HCT116 (cell line): ENCODE measurements around the gene TERT. TPM values are rescaled to one million over a fixed set of nuclear protein-coding genes. Genes with fewer than 3 reads are reported as not detected.

Experiments used
- ATAC-seq: fragments of 200-7000 bp; cut with Tn5 transposase; 2 replicates; pipeline ENCODE4 v1.9.1; 2020; ENCODE audit warnings: mild to moderate bottlenecking, moderate library complexity
- BruUV-seq: library from RNA; stranded (reverse); fragments of 400-500 nt; replicated peaks from 2 replicates; lab custom pipeline; 2021; lab: Mats Ljungman, UMichigan
- CTCF ChIA-PET: fragments of 300-600 bp; sonication (Branson Sonifier 250); formaldehyde crosslinking; loops from one replicate; lab custom pipeline; 2021; ENCODE audit warnings: antibody characterized with exemption; lab: Charles Lee
- POLR2A ChIA-PET: fragments of 300-600, 350-600 bp; sonication (Branson Sonifier 250); formaldehyde crosslinking; loops from one replicate; lab custom pipeline; 2021; ENCODE audit warnings: antibody characterized with exemption; lab: Charles Lee
- RAD21 ChIA-PET, 2 experiments: fragments of 300-600 bp; sonication (Branson Sonifier 250); formaldehyde crosslinking; loops; one replicate each; lab custom pipeline; 2023; ENCODE audit warnings: low total read pairs in 2 of 2; ENCODE audit not compliant: uncharacterized antibody in 2 of 2, unreplicated experiment in 2 of 2, low non-redundant PET in 1 of 2; lab: Charles Lee
- DNase-seq: peaks from one replicate; pipeline ENCODE4 v3.0.0-alpha.2; 2010; ENCODE audit warnings: low read depth, low spot score
- H2AFZ ChIP-seq: fragments of 200-600 bp; shearing (Covaris generic), sonication (generic); 2 replicates; pipeline ENCODE4 v1.6.1; 2017; ENCODE audit warnings: low read depth, mixed run types, mixed read lengths, antibody characterized with exemption, low read length; ENCODE audit not compliant: poor library complexity, severe bottlenecking
- H3K27ac ChIP-seq: 2 replicates; pipeline ENCODE4 v1.5.1; 2012; ENCODE audit warnings: low read depth, low read length
- H3K27me3 ChIP-seq: fragments of 200-600 bp; sonication (generic); 2 replicates; pipeline ENCODE4 v1.6.1; 2016; ENCODE audit warnings: mixed run types, low read length, mixed read lengths; ENCODE audit not compliant: insufficient read depth
- H3K36me3 ChIP-seq, 2 experiments: fragments of 200-500 bp in 1 of 2; fragments of 200-600 bp in 1 of 2; sonication (Bioruptor generic) in 1 of 2; sonication (generic) in 1 of 2; 2 replicates each; pipeline versions ENCODE4 v1.5.1 to v1.6.1; 2014 to 2016; ENCODE audit warnings: low read length in 2 of 2, inconsistent platforms in 1 of 2, mixed read lengths in 1 of 2, mixed run types in 1 of 2; ENCODE audit not compliant: insufficient read depth in 2 of 2, control insufficient read depth in 1 of 2
- H3K4me1 ChIP-seq, 2 experiments: fragments of 200-600 bp in 1 of 2; sonication (generic) in 1 of 2; 2 replicates each; pipeline versions ENCODE4 v1.5.1 to v1.6.1; 2012 to 2017; ENCODE audit warnings: low read length in 2 of 2, inconsistent platforms in 1 of 2, mild to moderate bottlenecking in 1 of 2, mixed read lengths in 1 of 2, mixed run types in 1 of 2, moderate library complexity in 1 of 2; ENCODE audit not compliant: insufficient read depth in 2 of 2, control insufficient read depth in 1 of 2
- H3K4me2 ChIP-seq: fragments of 200-600 bp; sonication (generic); 2 replicates; pipeline ENCODE4 v1.6.1; 2017; ENCODE audit warnings: mixed run types, low read length, mixed read lengths
- H3K4me3 ChIP-seq, 2 experiments: fragments of 200-600 bp in 1 of 2; sonication (generic) in 1 of 2; replicated peaks in 1 of 2; 2 replicates each; pipeline ENCODE4 v1.5.1; 2011 to 2016; ENCODE audit warnings: low read length in 2 of 2, control low read depth in 1 of 2, low read depth in 1 of 2, mild to moderate bottlenecking in 1 of 2, mixed read lengths in 1 of 2, mixed run types in 1 of 2
- H3K79me2 ChIP-seq: fragments of 200-600 bp; sonication (generic); 2 replicates; pipeline ENCODE4 v1.6.1; 2017; ENCODE audit warnings: mild to moderate bottlenecking, mixed run types, low read length, moderate library complexity, mixed read lengths; ENCODE audit not compliant: insufficient read depth
- H3K9ac ChIP-seq: fragments of 200-600 bp; sonication (generic); 2 replicates; pipeline ENCODE4 v1.6.1; 2016; ENCODE audit warnings: low read length, mixed read lengths
- H3K9me2 ChIP-seq: fragments of 200-600 bp; sonication (generic), shearing (Covaris generic); 2 replicates; pipeline ENCODE4 v1.6.1; 2017; ENCODE audit warnings: mixed run types, mild to moderate bottlenecking, moderate library complexity; ENCODE audit not compliant: insufficient read depth
- H3K9me3 ChIP-seq, 2 experiments: fragments of 200-500 bp in 1 of 2; fragments of 200-600 bp in 1 of 2; sonication (Bioruptor generic) in 1 of 2; sonication (generic) in 1 of 2; 2 replicates each; pipeline ENCODE4 v1.6.1; 2014 to 2017; ENCODE audit warnings: low read length in 2 of 2, mixed read lengths in 2 of 2, inconsistent platforms in 1 of 2, low read depth in 1 of 2, mild to moderate bottlenecking in 1 of 2, mixed run types in 1 of 2, moderate library complexity in 1 of 2; ENCODE audit not compliant: control insufficient read depth in 1 of 2, insufficient read depth in 1 of 2
- H4K20me1 ChIP-seq: fragments of 200-600 bp; sonication (generic), shearing (Covaris generic); 2 replicates; pipeline ENCODE4 v1.6.1; 2017; ENCODE audit warnings: mixed run types, mild to moderate bottlenecking, moderate library complexity; ENCODE audit not compliant: insufficient read depth
- EZH2 ChIP-seq: fragments of 200-600 bp; sonication (generic); IDR thresholded peaks from 2 replicates; pipeline ENCODE4 v1.6.1; 2017; ENCODE audit warnings: antibody characterized with exemption, mixed run types
- FOSL1 ChIP-seq: IDR thresholded peaks from 2 replicates; pipeline ENCODE4 v1.6.1; 2012; ENCODE audit warnings: low read depth
- JUND ChIP-seq: IDR thresholded peaks from 2 replicates; pipeline ENCODE4 v1.6.1; 2012
- RAD21 ChIP-seq: IDR thresholded peaks from 2 replicates; pipeline ENCODE4 v1.6.1; 2012; ENCODE audit warnings: low read depth, mild to moderate bottlenecking
- SIN3A ChIP-seq: IDR thresholded peaks from 2 replicates; pipeline ENCODE4 v1.6.1; 2012; ENCODE audit warnings: low read depth
- SP1 ChIP-seq: IDR thresholded peaks from 2 replicates; pipeline ENCODE4 v1.6.1; 2012; ENCODE audit warnings: low read depth
- SRF ChIP-seq: IDR thresholded peaks from 2 replicates; pipeline ENCODE4 v1.6.1; 2012; ENCODE audit warnings: low read depth
- TCF7L2 ChIP-seq: IDR thresholded peaks from 2 replicates; pipeline ENCODE4 v1.7.0; 2011; ENCODE audit warnings: borderline replicate concordance, inconsistent platforms; ENCODE audit not compliant: insufficient read depth, insufficient read length; ENCODE audit errors: extremely low read depth
- YY1 ChIP-seq: IDR thresholded peaks from 2 replicates; pipeline ENCODE4 v1.6.1; 2011; ENCODE audit warnings: low read length, low read depth, moderate library complexity, mild to moderate bottlenecking; ENCODE audit not compliant: insufficient replicate concordance; ENCODE audit errors: extremely low read depth
- intact Hi-C: fragments of 100-400 bp; cut with micrococcal nuclease; formaldehyde crosslinking; loops from 2 replicates; pipeline ENCODE4 v1.10.0; 2022
- total RNA-seq: library from RNA; stranded (reverse); gene quantifications from one replicate; pipeline ENCODE4 v1.2.1, GENCODE V29; 2021; ENCODE audit not compliant: unreplicated experiment
- TF ChIP-seq, protein P1 (sequence below): IDR thresholded peaks from 2 replicates; pipeline ENCODE4 v1.6.1; 2012
- TF ChIP-seq, protein P2 (sequence below): IDR thresholded peaks from 2 replicates; pipeline ENCODE4 v1.6.1; 2012
- TF ChIP-seq, protein P3 (sequence below), 3 experiments: fragments of 200-600 bp in 1 of 3; sonication (generic) in 1 of 3; IDR thresholded peaks in 2 of 3; conservative IDR thresholded peaks in 1 of 3; 2 replicates each; pipeline ENCODE4 v1.5.1; 2012 to 2017; ENCODE audit warnings: low read depth in 2 of 3, low read length in 2 of 3, antibody characterized with exemption in 1 of 3, borderline replicate concordance in 1 of 3, control low read depth in 1 of 3, mild to moderate bottlenecking in 1 of 3, mixed read lengths in 1 of 3, mixed run types in 1 of 3, moderate library complexity in 1 of 3; ENCODE audit not compliant: insufficient read depth in 1 of 3
- TF ChIP-seq, protein P4 (sequence below): IDR thresholded peaks from 2 replicates; pipeline ENCODE4 v1.6.1; 2012; ENCODE audit warnings: low read depth

Gene TERT
- total RNA-seq, 1 experiment from 2014 or later: 6.9 TPM

DNA sequence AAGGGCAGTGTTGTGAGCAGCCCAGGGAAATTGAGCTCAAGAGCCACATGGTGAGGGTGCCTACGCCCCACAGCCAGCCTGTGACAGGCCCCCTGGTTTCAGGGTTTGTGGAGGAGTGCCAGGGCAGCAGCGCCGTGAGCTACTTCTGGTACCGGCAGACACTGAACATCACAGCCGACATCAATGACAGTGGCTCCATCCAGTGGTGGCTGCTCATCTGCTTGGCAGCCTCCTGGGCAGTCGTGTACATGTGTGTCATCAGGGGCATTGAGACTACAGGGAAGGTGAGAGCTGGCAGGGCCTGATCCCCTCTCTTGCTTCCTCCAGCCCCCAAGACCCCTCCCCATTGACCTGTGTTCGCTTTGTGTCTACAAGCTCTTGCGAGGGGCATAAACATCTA lies 59.5 kb downstream of the TERT start:
- no peak overlapping the region for H3K27ac ChIP-seq
- TF ChIP-seq, protein P1, sequence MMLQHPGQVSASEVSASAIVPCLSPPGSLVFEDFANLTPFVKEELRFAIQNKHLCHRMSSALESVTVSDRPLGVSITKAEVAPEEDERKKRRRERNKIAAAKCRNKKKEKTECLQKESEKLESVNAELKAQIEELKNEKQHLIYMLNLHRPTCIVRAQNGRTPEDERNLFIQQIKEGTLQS: no peak
- TF ChIP-seq JUND: no peak
- no peak for TF ChIP-seq YY1
- no peak for TF ChIP-seq FOSL1
- no peak for TF ChIP-seq SRF
- TF ChIP-seq SIN3A: no peak
- TF ChIP-seq, protein P2, sequence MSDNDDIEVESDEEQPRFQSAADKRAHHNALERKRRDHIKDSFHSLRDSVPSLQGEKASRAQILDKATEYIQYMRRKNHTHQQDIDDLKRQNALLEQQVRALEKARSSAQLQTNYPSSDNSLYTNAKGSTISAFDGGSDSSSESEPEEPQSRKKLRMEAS: no peak
- TF ChIP-seq RAD21: 0 out of 2 replicates have a peak, but pooled peaks have one; percentile 15
- no peak overlapping the region for H3K9ac ChIP-seq
- H3K36me3 ChIP-seq: no peaks in the 10 kb centered on the region
- no peak overlapping the region for H3K4me3 ChIP-seq
- RAD21 ChIA-PET: no interaction called here
- intact Hi-C loops: no loop called here
- no peaks in the 10 kb centered on the region for H3K27me3 ChIP-seq
- ATAC-seq: 0 out of 2 replicates have a peak, but pooled peaks have one; percentile 50
- no peak overlapping the region for H3K4me2 ChIP-seq
- no peaks in the 10 kb centered on the region for H3K9me2 ChIP-seq
- H2AFZ ChIP-seq: no peak overlapping the region
- BruUV-seq: no TSS peak
- POLR2A ChIA-PET: no interaction called here
- no peaks in the 10 kb centered on the region for H3K4me1 ChIP-seq
- CTCF ChIA-PET: no interaction called here
- H3K79me2 ChIP-seq: no peaks in the 10 kb centered on the region
- H3K9me3 ChIP-seq: peaks cover 7 to 9% of the 10 kb centered on the region in 2 experiments; a peak in 2 of 4 replicates
- H4K20me1 ChIP-seq: no peaks in the 10 kb centered on the region
- DNase-seq: no peak

DNA sequence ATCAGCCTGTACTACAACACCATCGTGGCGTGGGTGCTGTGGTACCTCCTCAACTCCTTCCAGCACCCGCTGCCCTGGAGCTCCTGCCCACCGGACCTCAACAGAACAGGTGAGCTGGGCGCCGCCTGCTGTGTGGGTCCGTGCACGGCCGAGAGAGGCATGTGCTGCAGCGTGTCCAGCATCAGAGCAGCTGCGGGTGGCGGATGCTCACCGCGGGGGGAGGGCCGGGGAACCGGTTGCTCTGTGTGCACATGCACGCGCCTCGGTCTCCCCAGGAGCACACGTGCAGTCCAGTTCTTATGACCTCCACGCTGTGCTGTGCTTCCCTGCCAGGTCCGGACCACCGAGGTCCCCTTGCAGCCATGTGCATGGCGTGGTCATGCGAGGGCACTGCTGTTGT lies 62.1 kb downstream of the TERT start:
- no peaks in the 10 kb centered on the region for H3K9me2 ChIP-seq
- no peaks in the 10 kb centered on the region for H3K79me2 ChIP-seq
- BruUV-seq: no TSS peak
- no peaks in the 10 kb centered on the region for H4K20me1 ChIP-seq
- no peak overlapping the region for H3K4me3 ChIP-seq
- ChIA-PET POLR2A (no interaction called here), CTCF (no interaction called here), RAD21 (interaction anchor here in 1 of 2 experiments (0.8 kb wide), 1 partner anchor 23 kb away, joined by 3 read pairs; no protein-coding TSS in a partner anchor)
- ATAC-seq (no peak), DNase-seq (no peak)
- H3K27me3 ChIP-seq: no peaks in the 10 kb centered on the region
- H3K4me1 ChIP-seq: peaks cover 0 to under 1% of the 10 kb centered on the region in 2 experiments; a peak in 1 of 4 replicates
- H3K36me3 ChIP-seq: no peaks in the 10 kb centered on the region
- no peak overlapping the region for H3K4me2 ChIP-seq
- H3K9me3 ChIP-seq: peaks cover 7 to 9% of the 10 kb centered on the region in 2 experiments; a peak in 2 of 4 replicates
- no peak overlapping the region for H3K27ac ChIP-seq
- H2AFZ ChIP-seq: no peak overlapping the region
- intact Hi-C loops: no loop called here
- H3K9ac ChIP-seq: no peak overlapping the region
- TF ChIP-seq, protein P1: no peak
- TF ChIP-seq, protein P3, sequence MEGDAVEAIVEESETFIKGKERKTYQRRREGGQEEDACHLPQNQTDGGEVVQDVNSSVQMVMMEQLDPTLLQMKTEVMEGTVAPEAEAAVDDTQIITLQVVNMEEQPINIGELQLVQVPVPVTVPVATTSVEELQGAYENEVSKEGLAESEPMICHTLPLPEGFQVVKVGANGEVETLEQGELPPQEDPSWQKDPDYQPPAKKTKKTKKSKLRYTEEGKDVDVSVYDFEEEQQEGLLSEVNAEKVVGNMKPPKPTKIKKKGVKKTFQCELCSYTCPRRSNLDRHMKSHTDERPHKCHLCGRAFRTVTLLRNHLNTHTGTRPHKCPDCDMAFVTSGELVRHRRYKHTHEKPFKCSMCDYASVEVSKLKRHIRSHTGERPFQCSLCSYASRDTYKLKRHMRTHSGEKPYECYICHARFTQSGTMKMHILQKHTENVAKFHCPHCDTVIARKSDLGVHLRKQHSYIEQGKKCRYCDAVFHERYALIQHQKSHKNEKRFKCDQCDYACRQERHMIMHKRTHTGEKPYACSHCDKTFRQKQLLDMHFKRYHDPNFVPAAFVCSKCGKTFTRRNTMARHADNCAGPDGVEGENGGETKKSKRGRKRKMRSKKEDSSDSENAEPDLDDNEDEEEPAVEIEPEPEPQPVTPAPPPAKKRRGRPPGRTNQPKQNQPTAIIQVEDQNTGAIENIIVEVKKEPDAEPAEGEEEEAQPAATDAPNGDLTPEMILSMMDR (IDR thresholded peaks at IDR 0.05 in 2 of 3, conservative IDR thresholded peaks at IDR 0.05 in 1 of 3; ENCODE audit: borderline replicate concordance in 1 of 3, insufficient read depth in 1 of 3, low read depth in 2 of 3, low read length in 2 of 3): no peak
- TF ChIP-seq, protein P2: no peak
- TF ChIP-seq FOSL1: no peak
- TF ChIP-seq EZH2: no peak
- TF ChIP-seq SP1: no peak
- no peak for TF ChIP-seq JUND
- TF ChIP-seq, protein P4, sequence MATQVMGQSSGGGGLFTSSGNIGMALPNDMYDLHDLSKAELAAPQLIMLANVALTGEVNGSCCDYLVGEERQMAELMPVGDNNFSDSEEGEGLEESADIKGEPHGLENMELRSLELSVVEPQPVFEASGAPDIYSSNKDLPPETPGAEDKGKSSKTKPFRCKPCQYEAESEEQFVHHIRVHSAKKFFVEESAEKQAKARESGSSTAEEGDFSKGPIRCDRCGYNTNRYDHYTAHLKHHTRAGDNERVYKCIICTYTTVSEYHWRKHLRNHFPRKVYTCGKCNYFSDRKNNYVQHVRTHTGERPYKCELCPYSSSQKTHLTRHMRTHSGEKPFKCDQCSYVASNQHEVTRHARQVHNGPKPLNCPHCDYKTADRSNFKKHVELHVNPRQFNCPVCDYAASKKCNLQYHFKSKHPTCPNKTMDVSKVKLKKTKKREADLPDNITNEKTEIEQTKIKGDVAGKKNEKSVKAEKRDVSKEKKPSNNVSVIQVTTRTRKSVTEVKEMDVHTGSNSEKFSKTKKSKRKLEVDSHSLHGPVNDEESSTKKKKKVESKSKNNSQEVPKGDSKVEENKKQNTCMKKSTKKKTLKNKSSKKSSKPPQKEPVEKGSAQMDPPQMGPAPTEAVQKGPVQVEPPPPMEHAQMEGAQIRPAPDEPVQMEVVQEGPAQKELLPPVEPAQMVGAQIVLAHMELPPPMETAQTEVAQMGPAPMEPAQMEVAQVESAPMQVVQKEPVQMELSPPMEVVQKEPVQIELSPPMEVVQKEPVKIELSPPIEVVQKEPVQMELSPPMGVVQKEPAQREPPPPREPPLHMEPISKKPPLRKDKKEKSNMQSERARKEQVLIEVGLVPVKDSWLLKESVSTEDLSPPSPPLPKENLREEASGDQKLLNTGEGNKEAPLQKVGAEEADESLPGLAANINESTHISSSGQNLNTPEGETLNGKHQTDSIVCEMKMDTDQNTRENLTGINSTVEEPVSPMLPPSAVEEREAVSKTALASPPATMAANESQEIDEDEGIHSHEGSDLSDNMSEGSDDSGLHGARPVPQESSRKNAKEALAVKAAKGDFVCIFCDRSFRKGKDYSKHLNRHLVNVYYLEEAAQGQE: no peak
- TF ChIP-seq YY1: no peak
- no peak for TF ChIP-seq TCF7L2
